Naive thymus-derived CD4-positive, alpha-beta T cell (primary cell): Measurements from ENCODE around the gene RELT. TPM values are rescaled to one million over a fixed set of nuclear protein-coding genes. Genes with fewer than 3 reads are reported as not detected.

ENCODE experiments used
- ATAC-seq: fragments of 150-1000 bp; cut with Tn5 transposase; 2 replicates; pipeline ENCODE4 v1.10.0; 2021; ENCODE audit warnings: mild to moderate bottlenecking, moderate library complexity
- CTCF ChIA-PET: fragments of 350-600 bp; sonication (Branson Sonifier 250); formaldehyde crosslinking; loops from one replicate; lab custom pipeline; 2021; ENCODE audit warnings: antibody characterized with exemption; lab: Charles Lee
- POLR2A ChIA-PET: fragments of 350-600 bp; sonication (Branson Sonifier 250); formaldehyde crosslinking; loops from one replicate; lab custom pipeline; 2021; ENCODE audit warnings: antibody characterized with exemption, inconsistent platforms; lab: Charles Lee
- DNase-seq, 9 donors: peaks; one replicate each; pipeline versions ENCODE4 v3.0.0 to v3.0.0-alpha.2; 2020 to 2022; ENCODE audit warnings: mixed read lengths in 1 of 9
- H3K27ac ChIP-seq: one replicate; pipeline ENCODE4 v1.7.0; 2013; ENCODE audit warnings: mild to moderate bottlenecking, low read depth, low read length, moderate library complexity
- H3K27me3 ChIP-seq, 2 donors: one replicate each; pipeline ENCODE4 v1.7.0; 2013; ENCODE audit warnings: low read length in 2 of 2, mild to moderate bottlenecking in 2 of 2, moderate library complexity in 2 of 2; ENCODE audit not compliant: control insufficient read depth in 2 of 2, insufficient read depth in 2 of 2
- H3K36me3 ChIP-seq, 3 experiments: 1 replicate in 2 of 3; 2 replicates in 1 of 3; pipeline ENCODE4 v1.7.0; 2013; ENCODE audit warnings: low read length in 3 of 3, mild to moderate bottlenecking in 3 of 3, moderate library complexity in 1 of 3; ENCODE audit not compliant: insufficient read depth in 3 of 3, control insufficient read depth in 2 of 3
- H3K4me1 ChIP-seq, 2 donors: one replicate each; pipeline ENCODE4 v1.7.0; 2013; ENCODE audit warnings: low read length in 2 of 2, mild to moderate bottlenecking in 2 of 2, moderate library complexity in 1 of 2; ENCODE audit not compliant: control insufficient read depth in 2 of 2, insufficient read depth in 2 of 2
- H3K4me3 ChIP-seq: 2 replicates; pipeline ENCODE4 v1.7.0; 2013; ENCODE audit warnings: mild to moderate bottlenecking, low read length
- H3K9me3 ChIP-seq, 3 experiments: 1 replicate in 2 of 3; 2 replicates in 1 of 3; pipeline ENCODE4 v1.7.0; 2013; ENCODE audit warnings: low read length in 3 of 3; ENCODE audit not compliant: control insufficient read depth in 2 of 3
- H3K27ac Mint-ChIP-seq, 9 donors: one replicate each; pipeline ENCODE4 v1.8.0; 2020 to 2022; ENCODE audit warnings: mixed read lengths in 9 of 9, mild to moderate bottlenecking in 8 of 9, moderate library complexity in 5 of 9, inconsistent platforms in 2 of 9
- H3K27me3 Mint-ChIP-seq, 5 donors: one replicate each; pipeline ENCODE4 v1.8.0; 2021 to 2022; ENCODE audit warnings: mixed read lengths in 5 of 5, mild to moderate bottlenecking in 1 of 5
- H3K36me3 Mint-ChIP-seq, 5 donors: one replicate each; pipeline ENCODE4 v1.8.0; 2020 to 2022; ENCODE audit warnings: mixed read lengths in 5 of 5, mild to moderate bottlenecking in 3 of 5, inconsistent platforms in 1 of 5
- H3K4me1 Mint-ChIP-seq, 7 donors: one replicate each; pipeline ENCODE4 v1.8.0; 2020 to 2022; ENCODE audit warnings: mixed read lengths in 7 of 7, mild to moderate bottlenecking in 3 of 7, inconsistent platforms in 1 of 7
- H3K4me3 Mint-ChIP-seq, 10 donors: one replicate each; pipeline ENCODE4 v1.8.0; 2020 to 2022; ENCODE audit warnings: mild to moderate bottlenecking in 10 of 10, mixed read lengths in 10 of 10, moderate library complexity in 6 of 10, inconsistent platforms in 2 of 10
- H3K9me3 Mint-ChIP-seq, 11 donors: one replicate each; pipeline ENCODE4 v1.8.0; 2020 to 2022; ENCODE audit warnings: mixed read lengths in 11 of 11, mild to moderate bottlenecking in 4 of 11, inconsistent platforms in 1 of 11, moderate library complexity in 1 of 11
- intact Hi-C, 2 donors: fragments of 100-400 bp; cut with micrococcal nuclease; formaldehyde crosslinking; loops; one replicate each; pipeline ENCODE4 v1.15.1; 2023
- polyA plus RNA-seq, 2 donors: library from polyadenylated mRNA; unstranded; fragments of 300-500 nt; fragmentation: Illumina TruSeq; gene quantifications; one replicate each; pipeline ENCODE4 v1.2.3, GENCODE V29; 2021
- total RNA-seq, 6 experiments: library from RNA in 5 of 6; stranded (reverse) in 5 of 6; gene quantifications; 1 replicate in 5 of 6; 2 replicates in 1 of 6; pipeline ENCODE4 v1.2.3 and lab custom pipeline; 2021 to 2026

The RELT gene
- total and polyA plus RNA-seq, 7 experiments from 2014 or later, result 2.0 to 275 (median 12.0) TPM

GRCh38 chr11:73413256-73413655, 37.1 kb downstream of the RELT start:
- Mint-ChIP-seq H3K9me3 (no peaks in the 10 kb centered on the region), H3K27ac (peak overlapping the region in 1 of 9 donors; percentile 8), H3K27me3 (no peaks in the 10 kb centered on the region), H3K4me3 (no peak overlapping the region), H3K36me3 (peaks cover 5 to 24% (median 20%) of the 10 kb centered on the region in 5 donors), H3K4me1 (peaks cover 5 to 22% (median 10%) of the 10 kb centered on the region in 7 donors)
- ATAC-seq, result peak; percentile 36
- ChIA-PET POLR2A (no interaction called here), CTCF (interaction anchor here (1.0 kb wide), 1 partner anchor 76 kb away, joined by 3 read pairs; no protein-coding TSS in a partner anchor)
- no peak for DNase-seq
- H3K9me3 ChIP-seq, result no peaks in the 10 kb centered on the region
- H3K27me3 ChIP-seq, result no peaks in the 10 kb centered on the region
- no peaks in the 10 kb centered on the region for H3K4me1 ChIP-seq
- peaks cover 0 to 35% (median 0%) of the 10 kb centered on the region in 3 experiments for H3K36me3 ChIP-seq
- intact Hi-C loops, result no loop called here
- H3K27ac ChIP-seq, result no peak overlapping the region
- no peak overlapping the region for H3K4me3 ChIP-seq

- H3K36me3 Mint-ChIP-seq, result peaks cover 4 to 32% (median 20%) of the 10 kb centered on the region in 5 donors
- H3K4me1 ChIP-seq, result no peaks in the 10 kb centered on the region
- peaks cover 0 to 35% (median 0%) of the 10 kb centered on the region in 3 experiments for H3K36me3 ChIP-seq
- ChIA-PET POLR2A (interaction anchor here (0.6 to 0.7 kb wide), 2 partner anchors 61 to 523 kb away, joined by 3 to 4 read pairs; no protein-coding TSS in a partner anchor), CTCF (no interaction called here)
- H3K9me3 Mint-ChIP-seq, result no peaks in the 10 kb centered on the region
- H3K9me3 ChIP-seq, result no peaks in the 10 kb centered on the region
- DNase-seq (no peak), ATAC-seq (peak; percentile 43)
- H3K27me3 ChIP-seq, result no peaks in the 10 kb centered on the region
- H3K4me3 ChIP-seq, result no peak overlapping the region
- no peaks in the 10 kb centered on the region for H3K27me3 Mint-ChIP-seq
- intact Hi-C loops, result no loop called here
- H3K27ac Mint-ChIP-seq, result peak overlapping the region in 6 of 9 donors; percentile 2 to 75 (median 11)
- H3K27ac ChIP-seq, result no peak overlapping the region
- peaks cover 5 to 23% (median 10%) of the 10 kb centered on the region in 7 donors for H3K4me1 Mint-ChIP-seq
- no peak overlapping the region for H3K4me3 Mint-ChIP-seq
Observed at GRCh38 chr11:73414977-73415651, 38.9 kb downstream of the RELT start.

DNA sequence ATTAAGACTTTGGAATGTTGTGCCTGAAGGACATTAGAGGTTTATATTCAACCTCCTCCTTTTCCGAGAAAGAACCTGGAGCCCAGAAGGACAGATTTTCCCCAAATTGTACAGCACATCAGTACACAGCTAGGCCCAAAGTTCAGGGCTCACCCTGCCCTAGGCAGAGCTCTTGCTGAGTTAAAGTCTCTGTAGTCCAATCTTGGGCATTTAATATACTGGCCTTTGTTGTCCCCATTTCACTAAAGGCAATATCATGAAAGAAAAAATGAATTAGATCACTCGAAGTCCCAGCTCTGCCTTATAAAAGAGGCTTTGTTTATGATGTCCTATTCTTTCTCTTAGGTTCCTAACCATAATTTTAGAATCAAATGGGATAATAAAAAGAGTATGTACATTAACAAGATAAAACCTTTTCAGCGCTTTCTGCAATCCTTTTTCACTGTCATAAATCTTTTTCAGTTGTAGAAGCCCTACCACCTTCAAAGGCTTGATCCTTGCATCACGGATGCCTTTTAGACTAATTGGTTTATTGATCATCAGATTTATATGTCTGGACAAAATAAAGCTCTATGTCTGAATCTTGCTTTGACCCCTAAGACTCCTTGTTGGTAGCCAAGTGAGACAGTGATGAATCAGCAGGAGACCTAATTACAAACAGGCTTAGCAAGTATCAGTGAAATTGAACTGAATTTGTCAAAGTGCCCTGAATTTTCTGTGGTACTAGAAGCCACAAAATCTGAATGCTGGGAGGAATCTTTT, 39.8 kb downstream of the RELT start:
- ChIA-PET POLR2A (interaction anchor here (0.6 to 0.7 kb wide), 2 partner anchors 62 to 524 kb away, joined by 3 to 4 read pairs; no protein-coding TSS in a partner anchor), CTCF (no interaction called here)
- no peaks in the 10 kb centered on the region for H3K27me3 ChIP-seq
- H3K4me3 ChIP-seq, result no peak overlapping the region
- DNase-seq (no peak), ATAC-seq (no peak)
- intact Hi-C loops, result no loop called here
- no peak overlapping the region for H3K27ac ChIP-seq
- Mint-ChIP-seq H3K4me1 (peaks cover 5 to 23% (median 10%) of the 10 kb centered on the region in 7 donors), H3K4me3 (no peak overlapping the region), H3K27ac (peak overlapping the region in 2 of 9 donors; percentile 51 to 66), H3K36me3 (peaks cover 4 to 39% (median 19%) of the 10 kb centered on the region in 5 donors), H3K27me3 (no peaks in the 10 kb centered on the region), H3K9me3 (no peaks in the 10 kb centered on the region)
- H3K36me3 ChIP-seq, result peaks cover 0 to 32% (median 0%) of the 10 kb centered on the region in 3 experiments
- H3K4me1 ChIP-seq, result no peaks in the 10 kb centered on the region
- no peaks in the 10 kb centered on the region for H3K9me3 ChIP-seq

DNA sequence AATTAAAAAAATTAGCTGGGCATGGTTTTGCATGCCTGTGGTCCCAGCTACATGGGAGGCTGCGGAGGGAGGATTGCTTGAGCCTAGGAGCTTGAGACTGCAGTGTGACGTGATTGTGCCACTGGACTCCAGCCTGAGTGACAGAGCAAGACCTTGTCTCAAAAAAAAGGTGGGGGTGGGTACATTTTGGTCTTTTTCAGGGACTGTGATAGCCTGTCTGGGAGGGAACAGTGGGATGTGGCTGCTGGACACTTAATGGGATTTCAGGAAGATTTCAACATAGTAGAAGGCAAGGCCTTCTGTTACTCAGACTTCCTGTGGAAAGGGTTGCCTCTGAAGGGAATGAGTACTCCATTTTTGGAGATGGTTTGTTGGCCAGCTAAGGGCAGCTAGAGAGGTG, 40.6 kb downstream of the RELT start:
- Histone ChIP-seq H3K4me3 (no peak overlapping the region), H3K27ac (no peak overlapping the region), H3K36me3 (peaks cover 0 to 24% (median 0%) of the 10 kb centered on the region in 3 experiments), H3K9me3 (no peaks in the 10 kb centered on the region), H3K4me1 (no peaks in the 10 kb centered on the region), H3K27me3 (no peaks in the 10 kb centered on the region)
- Mint-ChIP-seq H3K9me3 (no peaks in the 10 kb centered on the region), H3K27me3 (no peaks in the 10 kb centered on the region), H3K4me1 (peaks cover 5 to 23% (median 10%) of the 10 kb centered on the region in 7 donors), H3K4me3 (no peak overlapping the region), H3K36me3 (peaks cover 4 to 38% (median 19%) of the 10 kb centered on the region in 5 donors), H3K27ac (peak overlapping the region in 2 of 9 donors; percentile 51 to 56)
- DNase-seq (no peak), ATAC-seq (no peak)
- ChIA-PET POLR2A (no interaction called here), CTCF (interaction anchor here (0.6 kb wide), 1 partner anchor 209 kb away, joined by 4 read pairs; no protein-coding TSS in a partner anchor)
- intact Hi-C loops, result no loop called here

DNA sequence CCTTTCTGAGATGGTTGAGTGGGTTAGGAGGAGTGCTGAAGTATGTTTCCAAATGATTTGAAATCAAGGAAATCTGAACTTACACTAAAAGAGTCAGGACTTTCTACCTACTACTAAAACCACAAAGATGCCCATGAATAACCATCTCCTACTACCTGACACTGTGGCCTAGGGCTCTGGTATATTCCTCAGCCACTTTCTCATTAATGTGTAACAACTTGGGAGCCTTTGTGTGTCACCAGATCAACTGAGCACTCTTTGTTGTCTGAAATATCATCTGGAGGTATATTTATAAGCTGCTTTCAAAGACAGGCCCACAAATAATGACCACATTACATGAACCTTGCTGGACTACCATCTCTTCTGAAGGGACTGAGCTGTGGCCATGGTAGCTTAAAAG, 43.9 kb downstream of the RELT start:
- H3K27me3 ChIP-seq, result no peaks in the 10 kb centered on the region
- no peak overlapping the region for H3K27ac ChIP-seq
- Mint-ChIP-seq H3K27ac (no peak overlapping the region), H3K4me1 (peaks cover 1 to 18% (median 6%) of the 10 kb centered on the region in 7 donors), H3K36me3 (peaks cover 4 to 35% (median 19%) of the 10 kb centered on the region in 5 donors), H3K27me3 (no peaks in the 10 kb centered on the region), H3K4me3 (no peak overlapping the region), H3K9me3 (no peaks in the 10 kb centered on the region)
- peaks cover 0 to 23% (median 0%) of the 10 kb centered on the region in 3 experiments for H3K36me3 ChIP-seq
- no peak for ATAC-seq
- DNase-seq, result no peak
- no peak overlapping the region for H3K4me3 ChIP-seq
- ChIA-PET POLR2A (no interaction called here), CTCF (no interaction called here)
- H3K4me1 ChIP-seq, result no peaks in the 10 kb centered on the region
- no peaks in the 10 kb centered on the region for H3K9me3 ChIP-seq
- intact Hi-C loops, result no loop called here

- H3K27ac ChIP-seq, result no peak overlapping the region
Observed at GRCh38 chr11:73422886-73423285, 46.7 kb downstream of the RELT start.

More at GRCh38 chr11:73422886-73423285, 46.7 kb downstream of the RELT start:
- intact Hi-C loops, result no loop called here
- H3K4me1 ChIP-seq, result no peaks in the 10 kb centered on the region
- H3K4me3 Mint-ChIP-seq, result no peak overlapping the region
- POLR2A ChIA-PET, result interaction anchor here (0.8 kb wide), 1 partner anchor 12 kb away, joined by 3 read pairs; no protein-coding TSS in a partner anchor
- H3K27me3 ChIP-seq, result no peaks in the 10 kb centered on the region
- H3K27me3 Mint-ChIP-seq, result no peaks in the 10 kb centered on the region
- ATAC-seq (no peak), DNase-seq (no peak)
- H3K36me3 ChIP-seq, result peaks cover 0 to 21% (median 0%) of the 10 kb centered on the region in 3 experiments
- no peaks in the 10 kb centered on the region for H3K9me3 Mint-ChIP-seq
- no peak overlapping the region for H3K4me3 ChIP-seq
- H3K27ac Mint-ChIP-seq, result peak overlapping the region in 2 of 9 donors; percentile 0 to 8
- H3K9me3 ChIP-seq, result no peaks in the 10 kb centered on the region
- H3K36me3 Mint-ChIP-seq, result peaks cover 4 to 27% (median 15%) of the 10 kb centered on the region in 5 donors
- CTCF ChIA-PET, result interaction anchor here (0.5 kb wide), 1 partner anchor 588 kb away, joined by 3 read pairs; no protein-coding TSS in a partner anchor
- peaks cover 0 to 6% (median 0%) of the 10 kb centered on the region in 7 donors for H3K4me1 Mint-ChIP-seq
